GM10266 (cell line): Measurements from ENCODE around the gene HDAC4.

ENCODE experiments used
- DNase-seq: peaks from one replicate; pipeline ENCODE4 v3.0.0; 2012; ENCODE audit errors: extremely low spot score
- CTCF ChIP-seq: IDR thresholded peaks from 2 replicates; pipeline ENCODE4 v1.5.1; 2012; ENCODE audit warnings: mild to moderate bottlenecking, low read depth; ENCODE audit not compliant: control insufficient read depth, insufficient read depth; ENCODE audit errors: missing control alignments

HDAC4 gene

GRCh38 chr2:239343460-239343859 lies 57.4 kb downstream of the HDAC4 start:
- DNase-seq = no peak
- TF ChIP-seq CTCF = no peak

- TF ChIP-seq CTCF = no peak
- no peak for DNase-seq
Measured at GRCh38 chr2:239341840-239342239, 59.0 kb downstream of the HDAC4 start.

DNA sequence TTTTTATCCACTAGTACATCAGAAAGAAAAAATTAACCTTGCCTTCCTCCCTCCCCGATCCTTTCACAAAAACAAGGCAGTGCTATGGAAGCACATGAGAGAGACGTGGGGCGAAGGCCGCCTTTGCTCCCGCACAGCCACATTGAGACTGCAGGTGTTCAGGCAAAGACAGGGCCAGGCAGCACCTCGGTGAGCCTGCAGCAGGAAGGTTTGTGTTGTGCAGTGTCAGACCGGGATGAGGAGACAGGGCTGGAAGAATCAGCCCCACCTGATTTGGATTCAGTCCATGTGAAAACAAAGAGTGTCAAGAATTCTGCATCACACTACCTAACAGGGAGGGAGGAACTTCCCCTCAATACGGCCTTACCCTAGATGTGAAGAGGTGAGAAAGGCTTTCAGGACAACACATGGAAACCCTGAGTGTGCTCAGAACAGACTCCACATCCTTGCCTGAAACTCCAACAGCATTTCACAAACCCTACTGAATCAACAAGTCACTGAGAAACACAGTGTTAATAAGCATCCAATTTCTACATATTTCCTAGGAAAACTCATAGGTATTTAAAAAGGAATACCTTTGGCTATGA lies 59.6 kb downstream of the HDAC4 start:
- TF ChIP-seq CTCF = no peak
- DNase-seq = no peak

- DNase-seq = peak; percentile 51
- TF ChIP-seq CTCF = no peak
Measured at GRCh38 chr2:239339726-239340601, 60.9 kb downstream of the HDAC4 start.

- no peak for DNase-seq
- TF ChIP-seq CTCF = no peak
Measured at GRCh38 chr2:239339241-239339640, 61.6 kb downstream of the HDAC4 start.

DNA sequence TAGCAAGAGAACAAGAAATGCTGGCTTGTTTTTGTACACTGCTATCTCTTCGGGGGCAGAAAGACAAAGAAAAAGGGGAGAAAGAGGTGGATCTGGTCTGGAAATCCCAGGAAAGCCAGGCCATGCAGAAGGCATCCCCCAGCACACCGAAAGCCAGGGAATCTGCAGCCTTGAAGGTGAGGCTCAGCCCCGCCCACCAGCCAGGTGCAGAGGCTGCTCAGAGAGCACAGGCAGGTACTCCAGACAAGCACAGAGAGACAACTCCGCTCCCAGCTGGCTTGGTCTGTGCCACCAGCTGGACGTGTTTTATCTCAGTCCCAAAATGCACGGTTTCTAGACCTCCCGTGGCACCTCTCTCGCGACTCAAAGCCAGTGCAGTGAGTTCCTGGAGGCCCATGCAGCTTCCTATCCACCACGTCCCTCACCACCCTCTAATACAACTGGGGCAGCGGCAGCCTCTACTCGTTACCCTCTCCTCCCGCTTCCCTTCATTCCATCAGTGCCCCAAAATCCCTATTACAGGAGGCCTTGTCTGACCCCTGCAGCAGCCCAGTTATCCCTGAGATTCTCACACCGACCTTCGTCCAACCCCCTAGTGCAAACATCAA lies 62.8 kb downstream of the HDAC4 start:
- no peak for TF ChIP-seq CTCF
- no peak for DNase-seq

- DNase-seq = no peak
- TF ChIP-seq CTCF = no peak
Measured at GRCh38 chr2:239337122-239337876, 63.5 kb downstream of the HDAC4 start.
